HG03280 (cell line): Measurements from ENCODE around the gene PEAK1.
A peak's percentile ranks its signal among the peaks of the same experiment; 100 is the strongest.
"Not testable (repeated sequence)": the region's sequence is repeated elsewhere in the genome, so short reads cannot be mapped to it uniquely, and the experiment has no call there.

ENCODE experiments used
- ATAC-seq: cut with Tn5 transposase; IDR thresholded peaks from one replicate; pipeline ENCODE4 v1.9.1; 2021; ENCODE audit warnings: mild to moderate bottlenecking, moderate library complexity; ENCODE audit not compliant: unreplicated experiment

The PEAK1 gene

DNA sequence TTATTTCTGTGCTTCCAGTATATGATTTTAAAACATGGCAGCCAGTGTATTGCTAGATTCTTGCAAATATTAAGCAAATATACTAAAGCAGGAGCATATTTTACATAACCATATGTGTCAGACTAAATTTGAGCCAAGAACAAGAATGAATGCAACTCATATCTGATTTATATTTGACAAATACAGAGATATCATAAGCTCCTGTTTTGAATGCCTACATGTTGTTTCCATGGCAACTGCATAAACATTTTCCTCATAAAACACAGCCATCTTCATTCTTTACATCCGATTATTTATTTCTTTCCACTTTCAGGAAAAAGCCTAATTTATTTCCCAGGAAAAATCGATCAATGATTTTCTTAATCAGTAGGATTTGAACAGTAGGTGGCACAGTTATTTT is 176.8 kb downstream of the PEAK1 start:
- ATAC-seq = no peak

- ATAC-seq = no peak
Observed at GRCh38 chr15:77239882-77240608, 179.9 kb downstream of the PEAK1 start.

- ATAC-seq = no peak
Observed at GRCh38 chr15:77235566-77235965, 184.3 kb downstream of the PEAK1 start.

DNA sequence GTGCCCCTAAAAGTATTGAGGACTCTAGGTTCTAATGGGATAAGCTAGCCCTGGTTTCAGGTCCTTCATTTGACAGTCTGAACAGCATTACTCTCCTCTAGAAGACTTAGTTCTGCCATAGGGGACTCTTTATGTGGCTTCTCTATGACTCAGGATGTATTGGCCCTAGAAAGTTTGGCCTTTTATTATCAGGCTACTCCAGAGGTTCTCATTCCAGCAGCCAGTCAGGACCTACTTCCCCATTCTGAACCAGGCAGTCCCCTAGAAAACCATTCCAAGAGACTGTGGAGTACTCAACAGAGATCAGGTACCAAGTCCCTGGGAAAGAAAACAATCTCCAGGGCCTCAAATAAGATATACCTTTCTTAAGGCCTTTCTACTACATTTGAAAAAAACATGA is 191.1 kb downstream of the PEAK1 start:
- no peak for ATAC-seq

DNA sequence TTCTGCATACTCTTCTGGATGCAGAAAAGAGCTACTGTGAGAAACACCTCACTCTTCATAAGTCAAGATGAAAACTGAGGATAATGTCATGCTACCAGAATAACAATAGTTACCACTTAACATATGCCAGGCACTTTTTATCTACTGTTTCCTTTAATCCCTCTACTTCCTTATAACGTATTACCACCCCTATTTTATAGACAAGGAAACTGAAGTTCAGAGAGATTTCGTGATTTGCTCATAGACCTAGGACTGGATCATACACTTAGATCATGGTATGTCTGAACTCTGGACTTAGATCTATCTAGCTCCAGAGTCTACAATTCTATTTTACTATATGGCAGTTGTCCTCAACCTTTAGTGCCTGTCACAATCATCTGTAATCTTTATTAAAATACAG is 193.3 kb downstream of the PEAK1 start:
- ATAC-seq = no peak

GRCh38 chr15:77225646-77226045 is 194.3 kb downstream of the PEAK1 start:
- no peak for ATAC-seq

- no peak for ATAC-seq
Observed at GRCh38 chr15:77225088-77225487, 194.8 kb downstream of the PEAK1 start.

DNA sequence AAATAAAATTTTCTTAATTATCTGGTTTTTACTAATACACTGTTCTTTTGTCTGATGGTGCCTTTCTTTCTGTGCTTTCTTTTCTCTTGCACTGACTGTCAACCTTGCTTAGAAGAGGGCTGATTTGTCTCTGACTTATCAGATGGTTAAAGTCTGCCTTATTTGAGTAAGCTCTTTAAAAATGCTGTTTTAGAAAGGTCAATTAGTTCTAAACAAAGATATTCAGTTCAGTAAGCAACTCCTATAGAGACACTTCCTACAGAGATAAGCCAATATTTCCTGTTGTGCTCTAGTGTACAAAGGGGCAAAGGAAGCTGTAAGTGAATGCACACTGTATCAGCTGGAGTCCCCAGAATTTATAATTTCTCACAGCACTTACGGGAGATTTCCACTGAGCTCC is 195.6 kb downstream of the PEAK1 start:
- no peak for ATAC-seq

DNA sequence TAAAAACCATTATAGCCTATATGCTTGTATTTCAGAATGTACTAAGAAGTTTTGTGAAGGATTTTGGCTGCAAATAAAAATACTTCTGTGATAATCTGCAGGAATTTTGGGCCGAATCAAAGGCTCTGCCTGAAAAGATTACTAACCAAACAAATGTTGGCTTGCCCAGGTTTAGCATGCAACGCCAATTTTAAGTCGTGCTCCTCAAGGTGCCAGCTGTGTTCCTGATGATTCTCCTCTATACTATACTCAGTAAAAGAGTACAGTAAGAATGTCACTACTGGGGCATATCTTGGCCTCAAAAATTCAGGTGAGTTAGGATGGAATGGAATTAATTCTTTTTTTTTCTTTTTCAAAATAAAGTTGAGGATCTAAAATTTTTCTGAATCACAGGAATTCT is 198.2 kb downstream of the PEAK1 start:
- ATAC-seq = no peak

GRCh38 chr15:77221174-77221573 is 198.7 kb downstream of the PEAK1 start:
- ATAC-seq = no peak

GRCh38 chr15:77219841-77220240 is 200.1 kb downstream of the PEAK1 start:
- ATAC-seq = no peak

DNA sequence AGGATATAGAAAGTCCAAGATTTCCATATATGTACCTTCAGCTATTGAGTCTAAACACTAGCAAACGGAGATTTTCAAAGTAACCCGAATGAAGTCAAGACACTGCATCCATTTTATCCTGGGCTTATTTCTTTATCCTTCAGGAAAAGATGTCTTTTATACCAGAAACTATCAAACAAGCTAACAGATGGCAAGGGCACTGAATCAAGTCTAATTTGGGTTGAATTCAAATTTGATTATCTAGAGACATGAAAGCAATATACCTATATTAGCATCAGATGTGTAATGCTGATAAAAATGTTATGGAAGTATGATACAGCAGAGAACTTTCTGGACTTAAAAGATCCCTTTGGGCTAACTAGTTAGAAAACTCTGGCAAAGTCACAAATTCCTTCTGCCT is 210.7 kb downstream of the PEAK1 start:
- ATAC-seq = no peak

DNA sequence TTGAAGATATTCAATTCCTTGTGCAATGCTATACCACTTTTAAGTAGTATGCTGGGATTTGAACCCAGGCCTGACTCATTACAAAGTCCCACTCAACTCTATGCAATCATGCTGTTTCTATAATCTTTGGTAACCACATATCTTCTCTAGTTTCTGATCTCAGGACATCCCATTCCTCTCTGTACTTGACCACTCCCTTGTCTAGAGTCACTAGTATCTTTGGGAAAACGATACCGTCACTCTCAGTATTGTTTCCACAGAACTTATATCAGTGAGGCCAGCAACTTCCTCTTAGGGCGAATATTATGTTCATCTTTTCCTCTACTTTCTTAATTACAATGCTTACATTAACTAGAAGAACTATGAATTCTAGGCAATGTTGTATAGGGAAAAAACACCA is 211.7 kb downstream of the PEAK1 start:
- no peak for ATAC-seq

GRCh38 chr15:77201665-77202064 is 218.2 kb downstream of the PEAK1 start:
- ATAC-seq = no peak

DNA sequence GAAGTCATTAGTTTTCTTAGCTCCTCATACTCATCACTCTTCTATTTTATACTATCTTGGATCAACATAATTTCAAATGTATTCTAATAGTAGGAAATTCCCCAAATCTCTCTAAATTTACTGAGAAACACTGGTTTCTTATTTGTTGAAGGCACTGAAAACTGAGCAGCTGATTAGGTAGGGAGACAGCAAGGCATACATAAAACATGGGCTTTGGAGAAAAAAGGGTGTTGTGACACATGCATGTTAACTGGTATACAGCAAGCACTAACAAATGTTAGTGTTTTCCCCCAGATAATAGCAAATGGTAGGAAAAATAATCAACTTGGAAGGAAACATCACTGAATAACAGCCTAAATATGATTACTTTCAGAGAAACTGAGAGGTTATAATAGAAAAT is 223.5 kb downstream of the PEAK1 start:
- no peak for ATAC-seq

- no peak for ATAC-seq
Observed at GRCh38 chr15:77195586-77195985, 224.3 kb downstream of the PEAK1 start.

DNA sequence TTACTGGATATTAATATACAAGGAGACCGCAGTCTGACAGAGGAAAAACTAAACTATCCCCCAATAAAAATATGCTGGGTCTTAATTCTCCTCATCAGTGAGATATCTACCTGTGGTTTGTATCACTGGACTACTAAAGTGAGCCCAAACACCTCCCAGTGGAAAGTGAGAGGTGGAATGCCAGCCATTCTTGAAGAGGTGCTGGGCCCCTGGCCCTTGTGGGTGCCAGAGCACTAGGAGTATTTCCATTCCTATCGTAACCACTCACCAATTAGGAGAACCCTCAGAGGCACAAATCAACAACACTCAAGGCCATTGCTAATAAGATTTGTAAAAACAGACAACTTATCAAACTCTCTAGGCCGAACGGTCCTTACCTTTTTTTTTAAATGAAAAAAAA is 227.5 kb downstream of the PEAK1 start:
- no peak for ATAC-seq

DNA sequence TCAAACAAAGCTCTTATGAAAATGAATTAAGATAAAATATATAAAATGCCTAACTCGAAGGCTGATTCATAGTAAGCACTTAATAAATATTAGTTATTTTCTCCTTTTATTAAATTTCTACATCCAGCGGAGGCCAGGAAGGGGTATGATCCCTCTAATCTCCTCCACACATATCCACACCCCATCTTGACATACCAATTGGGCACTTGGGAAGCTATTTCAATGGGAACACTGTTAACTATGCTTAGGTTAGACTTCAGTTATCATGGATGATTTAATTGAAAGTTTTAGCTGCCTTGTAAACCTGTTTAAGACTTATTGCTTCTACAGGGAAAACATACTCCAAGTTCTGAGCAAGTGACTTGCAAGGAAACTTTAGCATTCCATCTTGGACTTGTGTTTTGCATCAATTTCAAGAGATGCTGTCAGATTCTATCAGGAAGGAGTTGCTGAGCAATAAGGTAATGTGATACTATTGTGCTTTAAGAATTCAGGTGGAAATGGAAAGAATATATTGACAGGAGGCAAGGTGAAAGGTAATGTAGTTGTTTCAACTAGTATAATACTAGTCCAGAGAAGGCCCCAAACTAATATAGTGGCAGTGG is 228.6 kb downstream of the PEAK1 start:
- no peak for ATAC-seq

DNA sequence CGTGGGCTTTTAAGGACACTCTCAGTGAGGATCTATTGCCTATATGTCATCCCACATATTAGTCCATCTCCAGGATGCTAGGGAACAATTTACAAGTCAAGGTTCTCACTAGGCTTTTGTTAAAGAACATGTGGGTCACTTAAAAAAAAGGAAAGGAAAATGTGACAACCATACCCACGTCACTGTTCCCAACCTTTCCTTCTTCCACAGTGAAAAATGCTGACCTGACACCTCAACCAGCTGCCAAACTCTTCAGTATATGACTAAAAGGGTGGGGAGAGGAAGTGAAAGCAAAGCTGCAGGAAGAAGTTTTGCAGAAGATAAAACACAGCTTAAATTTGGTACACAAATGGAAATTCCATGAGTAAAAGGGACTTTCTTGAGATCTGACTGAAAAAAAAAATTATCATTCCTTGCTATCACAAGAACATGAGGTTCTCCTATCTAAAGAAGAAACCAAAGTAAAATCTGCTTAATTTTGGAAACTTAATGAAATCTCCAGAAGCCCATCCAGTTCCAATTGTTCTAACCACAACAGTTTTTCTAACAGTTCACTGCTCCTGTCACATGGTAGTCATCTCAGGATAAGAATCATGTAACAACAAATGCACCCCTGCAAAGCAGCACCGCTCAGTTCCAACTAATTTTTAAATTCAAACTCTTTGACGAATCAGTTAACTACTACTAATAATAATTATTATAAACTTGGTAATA is 232.0 kb downstream of the PEAK1 start:
- ATAC-seq = peak; percentile 50

DNA sequence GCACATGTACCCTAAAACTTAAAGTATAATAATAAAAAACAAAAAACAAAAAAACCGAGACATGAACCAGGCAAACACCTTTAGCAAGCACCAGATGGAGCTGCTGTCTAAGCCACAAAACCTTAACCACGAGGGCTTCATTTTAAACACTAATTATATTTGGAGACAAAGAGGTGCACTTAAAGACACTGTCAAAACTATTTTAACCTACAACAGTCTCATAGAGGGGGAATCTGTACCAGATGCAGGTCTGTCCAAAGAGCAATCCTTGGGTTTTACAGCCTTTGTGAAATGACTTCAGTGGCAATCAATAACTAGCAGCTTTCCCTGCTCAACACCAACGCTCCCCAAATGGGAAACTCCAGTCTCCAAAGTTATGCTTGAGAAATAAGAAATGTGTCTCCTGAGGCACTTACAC is 233.3 kb downstream of the PEAK1 start:
- ATAC-seq = no peak

DNA sequence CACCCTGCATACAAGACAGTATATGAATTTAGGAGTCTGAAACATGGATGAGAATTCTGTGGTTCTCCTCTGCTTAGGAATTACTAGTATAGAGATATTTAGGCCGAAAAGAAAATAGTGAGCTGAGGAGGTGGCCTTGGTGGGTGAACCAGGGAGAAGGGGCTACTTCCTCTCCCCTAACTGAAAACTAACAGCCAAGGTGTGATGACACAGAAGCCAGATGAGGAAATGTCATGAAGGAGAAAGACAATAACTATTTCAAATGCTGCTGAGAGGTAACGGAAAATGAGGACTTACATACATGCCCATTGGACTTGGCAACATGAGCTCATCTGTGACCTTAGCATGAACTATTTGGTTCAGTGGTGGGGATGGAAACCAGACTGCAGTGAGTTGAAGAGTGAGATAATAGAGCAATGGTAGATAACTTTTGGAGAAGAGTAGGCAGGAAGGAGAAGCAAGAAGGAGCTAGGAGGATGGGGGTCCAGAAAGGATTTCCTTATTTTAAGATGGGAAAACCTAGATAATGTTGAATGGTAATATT is 234.6 kb downstream of the PEAK1 start:
- ATAC-seq = no peak

- ATAC-seq = not testable (repeated sequence)
Observed at GRCh38 chr15:77184352-77184751, 235.6 kb downstream of the PEAK1 start.
